Kidney epithelial cell (primary cell): ENCODE results near the gene CFAP299. TPM values are rescaled to one million over a fixed set of nuclear protein-coding genes. Genes with fewer than 3 reads are reported as not detected.
"Not testable (repeated sequence)": the region's sequence is repeated elsewhere in the genome, so short reads cannot be mapped to it uniquely, and the experiment has no call there.

Source experiments
- DNase-seq: peaks from one replicate; pipeline ENCODE4 v3.0.0-alpha.2; 2010; ENCODE audit warnings: low read depth
- H3K27me3 ChIP-seq: 2 replicates; pipeline ENCODE4 v1.6.0; 2011; ENCODE audit warnings: low read length; ENCODE audit not compliant: control insufficient read depth, insufficient read depth
- H3K36me3 ChIP-seq: 2 replicates; pipeline ENCODE4 v1.5.1; 2011; ENCODE audit warnings: low read length; ENCODE audit not compliant: control insufficient read depth, insufficient read depth
- H3K4me3 ChIP-seq: 2 replicates; pipeline ENCODE4 v1.5.1; 2011; ENCODE audit warnings: low read depth, mild to moderate bottlenecking, control low read depth, low read length
- CTCF ChIP-seq: IDR thresholded peaks from 2 replicates; pipeline ENCODE4 v1.5.1; 2011; ENCODE audit warnings: mild to moderate bottlenecking, moderate library complexity, low read length, control low read depth, inconsistent platforms; ENCODE audit not compliant: insufficient read depth, poor library complexity, severe bottlenecking
- total RNA-seq: library from RNA; depleted of rRNA; stranded (reverse); fragments of >200 nt; gene quantifications from 2 replicates; pipeline ENCODE4 v1.2.3, GENCODE V29; 2015

The CFAP299 gene
- total RNA-seq, 1 donor from 2014 or later: not detected

GRCh38 chr4:80425124-80426100, 89.9 kb downstream of the CFAP299 start:
- Histone ChIP-seq H3K4me3 (no peak overlapping the region), H3K27me3 (no peaks in the 10 kb centered on the region), H3K36me3 (no peaks in the 10 kb centered on the region)
- no peak for DNase-seq
- no peak for TF ChIP-seq CTCF

- Histone ChIP-seq H3K36me3 (no peaks in the 10 kb centered on the region), H3K27me3 (no peaks in the 10 kb centered on the region), H3K4me3 (no peak overlapping the region)
- TF ChIP-seq CTCF: no peak
- DNase-seq: no peak
Measured at GRCh38 chr4:80431203-80431965, 95.9 kb downstream of the CFAP299 start.

GRCh38 chr4:80434238-80434637, 98.7 kb downstream of the CFAP299 start:
- TF ChIP-seq CTCF: no peak
- Histone ChIP-seq H3K4me3 (no peak overlapping the region), H3K27me3 (no peaks in the 10 kb centered on the region), H3K36me3 (no peaks in the 10 kb centered on the region)
- no peak for DNase-seq

- Histone ChIP-seq H3K36me3 (no peaks in the 10 kb centered on the region), H3K27me3 (no peaks in the 10 kb centered on the region), H3K4me3 (no peak overlapping the region)
- TF ChIP-seq CTCF: no peak
- DNase-seq: no peak
Measured at GRCh38 chr4:80438016-80438415, 102.5 kb downstream of the CFAP299 start.

- DNase-seq, H3K4me3 ChIP-seq, H3K27me3 ChIP-seq, H3K36me3 ChIP-seq: not testable (repeated sequence)
Measured at GRCh38 chr4:80439294-80440061, 103.9 kb downstream of the CFAP299 start.

GRCh38 chr4:80446248-80446647, 110.7 kb downstream of the CFAP299 start:
- TF ChIP-seq CTCF: no peak
- no peak for DNase-seq
- Histone ChIP-seq H3K36me3 (no peaks in the 10 kb centered on the region), H3K27me3 (no peaks in the 10 kb centered on the region), H3K4me3 (no peak overlapping the region)
